ENCODE measurements around the gene PLSCR3. TPM values are rescaled to one million over a fixed set of nuclear protein-coding genes. Genes with fewer than 3 reads are reported as not detected.

The PLSCR3 gene
- total RNA-seq, 1 experiment from 2014 or later = 39.8 TPM

- Histone ChIP-seq H3K4me2 (ENCODE audit: low read depth, low read length, poor library complexity, severe bottlenecking) (peak overlapping the region; percentile 88), H3K79me2 (ENCODE audit: low read length) (no peaks in the 10 kb centered on the region), H3K4me3 (ENCODE audit: low read length) (peak overlapping the region; percentile 72; the same call in 1 of the 2 replicates), H2AFZ (ENCODE audit: low read length) (no peak overlapping the region), H3K4me1 (ENCODE audit: low read length) (peaks cover 15% of the 10 kb centered on the region), H3K9me3 (ENCODE audit: low read length) (0 out of 2 replicates have a peak, but pooled peaks cover 2% of the 10 kb centered on the region), H3K36me3 (ENCODE audit: insufficient read depth, low read length) (no peaks in the 10 kb centered on the region), H3K27me3 (ENCODE audit: low read length) (no peaks in the 10 kb centered on the region), H4K20me1 (ENCODE audit: insufficient read depth, low read depth, low read length) (no peaks in the 10 kb centered on the region), H3K27ac (ENCODE audit: low read length) (no peak overlapping the region), H3K9me2 (replicated peaks; ENCODE audit: insufficient read depth, low read length) (no peaks in the 10 kb centered on the region), H3K9ac (ENCODE audit: low read length) (peak overlapping the region; percentile 72)
- DNase-seq = no peak
Measured at GRCh38 chr17:7383371-7383741, 11.0 kb downstream of the PLSCR3 start.

GRCh38 chr17:7382901-7383300 lies 11.4 kb downstream of the PLSCR3 start:
- Histone ChIP-seq H3K4me2 (ENCODE audit: low read depth, low read length, poor library complexity, severe bottlenecking) (no peak overlapping the region), H4K20me1 (ENCODE audit: insufficient read depth, low read depth, low read length) (no peaks in the 10 kb centered on the region), H2AFZ (ENCODE audit: low read length) (no peak overlapping the region), H3K9me2 (replicated peaks; ENCODE audit: insufficient read depth, low read length) (no peaks in the 10 kb centered on the region), H3K4me3 (ENCODE audit: low read length) (no peak overlapping the region), H3K27me3 (ENCODE audit: low read length) (no peaks in the 10 kb centered on the region), H3K36me3 (ENCODE audit: insufficient read depth, low read length) (no peaks in the 10 kb centered on the region), H3K9me3 (ENCODE audit: low read length) (0 out of 2 replicates have a peak, but pooled peaks cover 2% of the 10 kb centered on the region), H3K4me1 (ENCODE audit: low read length) (peaks cover 15% of the 10 kb centered on the region), H3K79me2 (ENCODE audit: low read length) (no peaks in the 10 kb centered on the region), H3K27ac (ENCODE audit: low read length) (no peak overlapping the region), H3K9ac (ENCODE audit: low read length) (no peak overlapping the region)
- DNase-seq = no peak

GRCh38 chr17:7380855-7381683 lies 13.3 kb downstream of the PLSCR3 start, which contains the start of gene TNK1:
Gene TNK1, plus strand, starts transcription at chr17:7381089. Its CDS starts 1,838 bp downstream, at chr17:7382927.
- no peak within 1 kb of the TSS for H3K27ac ChIP-seq (ENCODE audit: low read length)

GRCh38 chr17:7380321-7380720 lies 14.0 kb downstream of the PLSCR3 start:
- no peaks in the 10 kb centered on the region for H3K9me2 ChIP-seq (replicated peaks; ENCODE audit: insufficient read depth, low read length)
- no peaks in the 10 kb centered on the region for H4K20me1 ChIP-seq (ENCODE audit: insufficient read depth, low read depth, low read length)
- H3K27me3 ChIP-seq (ENCODE audit: low read length) = no peaks in the 10 kb centered on the region
- no peak overlapping the region for H3K27ac ChIP-seq (ENCODE audit: low read length)
- peaks cover 15% of the 10 kb centered on the region for H3K4me1 ChIP-seq (ENCODE audit: low read length)
- no peaks in the 10 kb centered on the region for H3K79me2 ChIP-seq (ENCODE audit: low read length)
- no peak overlapping the region for H3K4me2 ChIP-seq (ENCODE audit: low read depth, low read length, poor library complexity, severe bottlenecking)
- DNase-seq = no peak
- no peak overlapping the region for H3K9ac ChIP-seq (ENCODE audit: low read length)
- 0 out of 2 replicates have a peak, but pooled peaks cover 2% of the 10 kb centered on the region for H3K9me3 ChIP-seq (ENCODE audit: low read length)
- no peak overlapping the region for H3K4me3 ChIP-seq (ENCODE audit: low read length)
- H2AFZ ChIP-seq (ENCODE audit: low read length) = no peak overlapping the region
- H3K36me3 ChIP-seq (ENCODE audit: insufficient read depth, low read length) = no peaks in the 10 kb centered on the region

More at GRCh38 chr17:7380855-7381683, 13.3 kb downstream of the PLSCR3 start, which contains the start of gene TNK1:
- Histone ChIP-seq H3K27me3 (ENCODE audit: low read length) (no peaks in the 10 kb centered on the region), H3K4me3 (ENCODE audit: low read length) (no peak within 1 kb of the TSS), H3K9me3 (ENCODE audit: low read length) (0 out of 2 replicates have a peak, but pooled peaks cover 2% of the 10 kb centered on the region), H3K4me2 (ENCODE audit: low read depth, low read length, poor library complexity, severe bottlenecking) (no peak within 1 kb of the TSS), H4K20me1 (ENCODE audit: insufficient read depth, low read depth, low read length) (no peaks in the 10 kb centered on the region), H2AFZ (ENCODE audit: low read length) (no peak within 1 kb of the TSS), H3K9ac (ENCODE audit: low read length) (no peak within 1 kb of the TSS), H3K79me2 (ENCODE audit: low read length) (no peaks in the 10 kb centered on the region), H3K36me3 (ENCODE audit: insufficient read depth, low read length) (no peaks in the 10 kb centered on the region), H3K4me1 (ENCODE audit: low read length) (peaks cover 15% of the 10 kb centered on the region), H3K9me2 (replicated peaks; ENCODE audit: insufficient read depth, low read length) (no peaks in the 10 kb centered on the region)
- no peak for DNase-seq

GRCh38 chr17:7379134-7379533 lies 15.2 kb downstream of the PLSCR3 start:
- Histone ChIP-seq H3K79me2 (ENCODE audit: low read length) (no peaks in the 10 kb centered on the region), H3K9ac (ENCODE audit: low read length) (no peak overlapping the region), H3K4me2 (ENCODE audit: low read depth, low read length, poor library complexity, severe bottlenecking) (no peak overlapping the region), H3K27ac (ENCODE audit: low read length) (no peak overlapping the region), H2AFZ (ENCODE audit: low read length) (no peak overlapping the region), H4K20me1 (ENCODE audit: insufficient read depth, low read depth, low read length) (no peaks in the 10 kb centered on the region), H3K9me2 (replicated peaks; ENCODE audit: insufficient read depth, low read length) (no peaks in the 10 kb centered on the region), H3K9me3 (ENCODE audit: low read length) (0 out of 2 replicates have a peak, but pooled peaks cover 2% of the 10 kb centered on the region), H3K4me1 (ENCODE audit: low read length) (peaks cover 9% of the 10 kb centered on the region), H3K27me3 (ENCODE audit: low read length) (no peaks in the 10 kb centered on the region), H3K36me3 (ENCODE audit: insufficient read depth, low read length) (no peaks in the 10 kb centered on the region), H3K4me3 (ENCODE audit: low read length) (no peak overlapping the region)
- DNase-seq = no peak

- no peak overlapping the region for H2AFZ ChIP-seq (ENCODE audit: low read length)
- H3K79me2 ChIP-seq (ENCODE audit: low read length) = no peaks in the 10 kb centered on the region
- H3K27me3 ChIP-seq (ENCODE audit: low read length) = no peaks in the 10 kb centered on the region
- no peak overlapping the region for H3K27ac ChIP-seq (ENCODE audit: low read length)
- H3K4me1 ChIP-seq (ENCODE audit: low read length) = no peaks in the 10 kb centered on the region
- no peaks in the 10 kb centered on the region for H3K36me3 ChIP-seq (ENCODE audit: insufficient read depth, low read length)
- 0 out of 2 replicates have a peak, but pooled peaks cover 2% of the 10 kb centered on the region for H3K9me3 ChIP-seq (ENCODE audit: low read length)
- H3K4me3 ChIP-seq (ENCODE audit: low read length) = no peak overlapping the region
- no peak overlapping the region for H3K9ac ChIP-seq (ENCODE audit: low read length)
- no peaks in the 10 kb centered on the region for H4K20me1 ChIP-seq (ENCODE audit: insufficient read depth, low read depth, low read length)
- no peaks in the 10 kb centered on the region for H3K9me2 ChIP-seq (replicated peaks; ENCODE audit: insufficient read depth, low read length)
- no peak for DNase-seq
- no peak overlapping the region for H3K4me2 ChIP-seq (ENCODE audit: low read depth, low read length, poor library complexity, severe bottlenecking)
Measured at GRCh38 chr17:7374353-7374752, 20.0 kb downstream of the PLSCR3 start.

- Histone ChIP-seq H3K27ac (ENCODE audit: low read length) (no peak overlapping the region), H3K36me3 (ENCODE audit: insufficient read depth, low read length) (no peaks in the 10 kb centered on the region), H4K20me1 (ENCODE audit: insufficient read depth, low read depth, low read length) (no peaks in the 10 kb centered on the region), H3K9me3 (ENCODE audit: low read length) (no peaks in the 10 kb centered on the region), H2AFZ (ENCODE audit: low read length) (no peak overlapping the region), H3K27me3 (ENCODE audit: low read length) (no peaks in the 10 kb centered on the region), H3K9me2 (replicated peaks; ENCODE audit: insufficient read depth, low read length) (no peaks in the 10 kb centered on the region), H3K4me3 (ENCODE audit: low read length) (no peak overlapping the region), H3K9ac (ENCODE audit: low read length) (no peak overlapping the region), H3K4me2 (ENCODE audit: low read depth, low read length, poor library complexity, severe bottlenecking) (no peak overlapping the region), H3K4me1 (ENCODE audit: low read length) (no peaks in the 10 kb centered on the region), H3K79me2 (ENCODE audit: low read length) (no peaks in the 10 kb centered on the region)
- DNase-seq = no peak
Measured at GRCh38 chr17:7370853-7371252, 23.5 kb downstream of the PLSCR3 start.

GRCh38 chr17:7369825-7370224 lies 24.5 kb downstream of the PLSCR3 start:
- no peak overlapping the region for H3K9ac ChIP-seq (ENCODE audit: low read length)
- H3K4me1 ChIP-seq (ENCODE audit: low read length) = no peaks in the 10 kb centered on the region
- H2AFZ ChIP-seq (ENCODE audit: low read length) = no peak overlapping the region
- DNase-seq = no peak
- no peaks in the 10 kb centered on the region for H3K36me3 ChIP-seq (ENCODE audit: insufficient read depth, low read length)
- H3K4me2 ChIP-seq (ENCODE audit: low read depth, low read length, poor library complexity, severe bottlenecking) = no peak overlapping the region
- no peaks in the 10 kb centered on the region for H3K9me2 ChIP-seq (replicated peaks; ENCODE audit: insufficient read depth, low read length)
- no peak overlapping the region for H3K27ac ChIP-seq (ENCODE audit: low read length)
- H3K27me3 ChIP-seq (ENCODE audit: low read length) = no peaks in the 10 kb centered on the region
- H3K79me2 ChIP-seq (ENCODE audit: low read length) = no peaks in the 10 kb centered on the region
- H4K20me1 ChIP-seq (ENCODE audit: insufficient read depth, low read depth, low read length) = no peaks in the 10 kb centered on the region
- H3K9me3 ChIP-seq (ENCODE audit: low read length) = no peaks in the 10 kb centered on the region
- no peak overlapping the region for H3K4me3 ChIP-seq (ENCODE audit: low read length)

Measured in Karpas-422 (cell line).